Measurements from ENCODE around the gene AQP9.

The AQP9 gene

GRCh38 chr15:58221591-58222241, 83.5 kb downstream of the AQP9 start:
- no peak for DNase-seq (ENCODE audit: low read depth in 2 of 3, low spot score in 1 of 3)

DNA sequence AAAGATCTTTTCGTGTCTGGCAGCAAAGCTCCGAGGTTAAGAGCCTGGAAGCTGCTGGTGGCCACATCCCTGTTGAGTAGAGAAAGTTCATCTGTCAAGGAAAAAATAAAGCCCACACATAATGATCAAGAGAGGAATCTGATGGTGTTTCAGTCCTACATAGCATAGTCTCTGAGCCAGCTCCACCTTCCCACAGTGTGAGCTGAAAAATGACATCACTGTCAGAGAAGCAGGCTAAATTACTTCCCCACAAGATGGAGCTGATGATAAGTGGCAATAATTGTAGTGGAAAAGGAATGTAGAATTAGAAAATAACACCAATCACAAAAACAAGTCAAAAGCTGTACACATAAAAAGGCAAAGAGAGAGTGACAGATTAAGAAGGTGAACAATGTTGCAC, 84.5 kb downstream of the AQP9 start:
- DNase-seq (ENCODE audit: low read depth in 2 of 3, low spot score in 1 of 3): no peak

GRCh38 chr15:58223432-58223831, 85.3 kb downstream of the AQP9 start:
- DNase-seq (ENCODE audit: low read depth in 2 of 3, low spot score in 1 of 3): no peak

DNA sequence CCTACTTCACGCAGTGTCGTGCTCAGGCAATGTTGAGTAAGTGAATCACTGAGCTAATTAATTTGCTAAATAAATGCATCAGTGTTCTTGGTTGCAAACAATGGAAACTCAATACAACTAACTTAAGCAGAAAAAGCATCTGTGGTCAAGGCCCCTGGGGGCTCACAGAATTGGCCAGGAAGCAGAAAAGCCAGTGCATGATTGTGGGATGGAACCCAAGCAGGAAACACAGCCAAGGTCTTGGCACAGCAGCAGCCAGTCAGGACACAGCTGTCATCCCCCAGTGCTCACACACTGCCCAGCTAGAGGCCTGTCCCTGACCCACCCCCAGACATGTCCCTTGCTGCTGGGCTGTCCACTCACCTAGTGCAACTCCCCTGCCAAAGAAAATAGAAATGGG, 85.9 kb downstream of the AQP9 start:
- DNase-seq (ENCODE audit: low read depth in 2 of 3, low spot score in 1 of 3): no peak

- peak; percentile 47 to 75 (median 47) for DNase-seq (ENCODE audit: low read depth in 2 of 3, low spot score in 1 of 3)
These were observed 89.7 kb downstream of the AQP9 start for GRCh38 chr15:58227706-58228543.

GRCh38 chr15:58228718-58229117, 90.5 kb downstream of the AQP9 start:
- no peak for DNase-seq (ENCODE audit: low read depth in 2 of 3, low spot score in 1 of 3)

GRCh38 chr15:58229297-58229768, 91.2 kb downstream of the AQP9 start:
- no peak for DNase-seq (ENCODE audit: low read depth in 2 of 3, low spot score in 1 of 3)

DNA sequence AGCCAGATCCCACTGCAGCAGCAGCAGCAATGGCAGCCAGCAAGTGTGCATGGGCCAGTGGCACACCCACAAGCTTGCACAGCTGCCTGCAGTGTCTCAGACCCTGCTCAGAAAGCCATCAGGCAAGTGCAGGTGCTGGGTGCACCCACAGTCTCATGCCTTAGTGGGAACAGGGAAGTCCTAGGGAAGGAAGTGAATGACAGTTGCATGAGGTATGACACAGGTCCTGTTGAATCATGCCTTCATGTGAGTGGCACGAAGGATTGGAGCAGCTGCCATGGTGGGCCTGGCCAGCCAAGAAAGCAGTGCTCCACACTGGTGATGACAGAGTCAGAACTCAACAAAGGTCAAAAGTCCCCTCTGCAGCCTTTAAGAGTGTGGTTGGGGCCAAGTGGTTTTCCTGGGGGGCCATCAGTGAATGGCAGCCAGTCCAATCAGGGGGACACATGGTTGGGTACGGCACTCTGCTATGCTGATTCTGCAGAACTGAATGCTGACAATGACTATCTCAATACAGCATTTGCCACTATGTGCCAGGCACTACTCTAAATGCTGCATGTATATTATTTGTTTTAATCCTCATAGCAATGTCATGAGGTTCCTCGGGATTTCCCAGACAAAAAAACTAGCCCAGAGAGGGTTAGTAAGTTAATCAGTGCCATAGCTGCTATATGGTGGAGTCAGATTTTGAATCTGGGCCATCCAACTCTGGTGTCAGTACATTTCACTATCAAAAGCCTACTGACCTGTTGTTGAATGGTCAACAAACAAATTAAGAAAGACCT, 94.3 kb downstream of the AQP9 start:
- no peak for DNase-seq (ENCODE audit: low read depth in 2 of 3, low spot score in 1 of 3)

DNA sequence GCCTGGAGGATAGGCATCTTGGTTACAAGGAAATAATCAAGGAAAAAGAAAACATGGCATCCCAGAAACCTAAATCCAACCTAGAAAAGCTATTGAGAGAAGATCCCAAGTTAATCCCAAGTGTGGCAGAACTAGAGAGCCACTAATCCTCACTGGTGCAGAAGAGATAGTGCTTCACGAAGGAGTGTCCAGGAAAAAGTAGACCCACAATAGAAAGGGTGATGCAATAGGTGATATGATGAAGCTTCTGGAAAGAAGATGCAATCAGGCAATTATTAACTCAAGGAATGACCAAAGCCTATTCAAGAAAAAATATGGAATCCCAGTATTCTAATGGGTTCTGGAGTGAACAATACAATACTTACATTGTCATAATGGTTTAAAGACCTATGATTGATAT, 95.2 kb downstream of the AQP9 start:
- no peak for DNase-seq (ENCODE audit: low read depth in 2 of 3, low spot score in 1 of 3)
